NCI-H187 (cell line): Measurements from ENCODE around the gene PRR12.
"Not testable (repeated sequence)": the region's sequence is repeated elsewhere in the genome, so short reads cannot be mapped to it uniquely, and the experiment has no call there.

Experiments
- DNase-seq, 2 experiments: peaks; one replicate each; lab custom pipeline; 2025; lab: John Stamatoyannopoulos, UW

Gene PRR12

GRCh38 chr19:49617860-49618259 is 26.9 kb downstream of the PRR12 start:
- not testable (repeated sequence) for DNase-seq

GRCh38 chr19:49624967-49625910 is 34.3 kb downstream of the PRR12 start:
- DNase-seq: no peak

GRCh38 chr19:49626226-49626625 is 35.2 kb downstream of the PRR12 start:
- DNase-seq: no peak

GRCh38 chr19:49629659-49630058 is 38.7 kb downstream of the PRR12 start:
- DNase-seq: no peak

GRCh38 chr19:49631014-49631588 is 40.1 kb downstream of the PRR12 start:
- DNase-seq: no peak

- no peak for DNase-seq
Observed at GRCh38 chr19:49631610-49632192, 40.7 kb downstream of the PRR12 start.

GRCh38 chr19:49632576-49632975 is 41.6 kb downstream of the PRR12 start:
- no peak for DNase-seq

- DNase-seq: not testable (repeated sequence)
Observed at GRCh38 chr19:49633273-49633672, 42.3 kb downstream of the PRR12 start.

- no peak for DNase-seq
Observed at GRCh38 chr19:49635530-49636232, 44.7 kb downstream of the PRR12 start.

- no peak for DNase-seq
Observed at GRCh38 chr19:49636233-49636932, 45.4 kb downstream of the PRR12 start.

GRCh38 chr19:49637821-49638738 is 47.1 kb downstream of the PRR12 start:
- DNase-seq: no peak

- no peak for DNase-seq
Observed at GRCh38 chr19:49639401-49640112, 48.6 kb downstream of the PRR12 start.

GRCh38 chr19:49640113-49640898 is 49.3 kb downstream of the PRR12 start, which contains the start of gene RRAS:
RRAS (minus strand) TSS chr19:49640143; CDS start chr19:49640098, 45 bp downstream.
- DNase-seq: peak; percentile 99 to 100

- DNase-seq: peak; percentile 99
Observed at GRCh38 chr19:49641688-49642491, 50.9 kb downstream of the PRR12 start, which contains the start of gene SCAF1. SCAF1 (plus strand) TSS chr19:49642209; CDS start chr19:49645027, 2,818 bp downstream.

- no peak for DNase-seq
Observed at GRCh38 chr19:49642492-49643035, 51.6 kb downstream of the PRR12 start.

GRCh38 chr19:49643466-49643865 is 52.5 kb downstream of the PRR12 start:
- DNase-seq: no peak

GRCh38 chr19:49645592-49645991 is 54.6 kb downstream of the PRR12 start:
- no peak for DNase-seq

- no peak for DNase-seq
Observed at GRCh38 chr19:49645995-49646394, 55.0 kb downstream of the PRR12 start.
